ENCODE measurements around the gene OR1N1. TPM values are rescaled to one million over a fixed set of nuclear protein-coding genes. Genes with fewer than 3 reads are reported as not detected.

The OR1N1 gene
- total and polyA plus RNA-seq, 12 donors, result not detected

DNA sequence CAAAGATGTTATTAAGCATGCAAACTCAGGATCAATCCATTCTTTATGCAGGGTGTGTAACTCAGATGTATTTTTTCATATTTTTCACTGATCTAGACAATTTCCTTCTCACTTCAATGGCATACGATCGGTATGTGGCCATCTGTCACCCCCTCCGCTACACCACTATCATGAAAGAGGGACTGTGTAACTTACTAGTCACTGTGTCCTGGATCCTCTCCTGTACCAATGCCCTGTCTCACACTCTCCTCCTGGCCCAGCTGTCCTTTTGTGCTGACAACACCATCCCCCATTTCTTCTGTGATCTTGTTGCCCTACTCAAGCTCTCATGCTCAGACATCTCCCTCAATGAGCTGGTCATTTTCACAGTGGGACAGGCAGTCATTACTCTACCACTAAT lies 7.7 kb downstream of the OR1N1 start:
- DNase-seq, result no peak
- Histone ChIP-seq H3K36me3 (no peaks in the 10 kb centered on the region), H3K4me1 (no peaks in the 10 kb centered on the region), H3K27ac (no peak overlapping the region), H3K27me3 (peaks cover 0 to 45% (median 9%) of the 10 kb centered on the region in 7 donors), H3K4me3 (no peak overlapping the region), H3K9me3 (no peaks in the 10 kb centered on the region)
- WGBS, 2 donors, result 88% methylated on average over 3 of the region's 3 CpGs
- no peak for ATAC-seq
- intact Hi-C loops (cut with DNase I), result no loop called here
- TF ChIP-seq, protein P1, sequence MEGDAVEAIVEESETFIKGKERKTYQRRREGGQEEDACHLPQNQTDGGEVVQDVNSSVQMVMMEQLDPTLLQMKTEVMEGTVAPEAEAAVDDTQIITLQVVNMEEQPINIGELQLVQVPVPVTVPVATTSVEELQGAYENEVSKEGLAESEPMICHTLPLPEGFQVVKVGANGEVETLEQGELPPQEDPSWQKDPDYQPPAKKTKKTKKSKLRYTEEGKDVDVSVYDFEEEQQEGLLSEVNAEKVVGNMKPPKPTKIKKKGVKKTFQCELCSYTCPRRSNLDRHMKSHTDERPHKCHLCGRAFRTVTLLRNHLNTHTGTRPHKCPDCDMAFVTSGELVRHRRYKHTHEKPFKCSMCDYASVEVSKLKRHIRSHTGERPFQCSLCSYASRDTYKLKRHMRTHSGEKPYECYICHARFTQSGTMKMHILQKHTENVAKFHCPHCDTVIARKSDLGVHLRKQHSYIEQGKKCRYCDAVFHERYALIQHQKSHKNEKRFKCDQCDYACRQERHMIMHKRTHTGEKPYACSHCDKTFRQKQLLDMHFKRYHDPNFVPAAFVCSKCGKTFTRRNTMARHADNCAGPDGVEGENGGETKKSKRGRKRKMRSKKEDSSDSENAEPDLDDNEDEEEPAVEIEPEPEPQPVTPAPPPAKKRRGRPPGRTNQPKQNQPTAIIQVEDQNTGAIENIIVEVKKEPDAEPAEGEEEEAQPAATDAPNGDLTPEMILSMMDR (IDR thresholded peaks at IDR 0.05), result no peak

DNA sequence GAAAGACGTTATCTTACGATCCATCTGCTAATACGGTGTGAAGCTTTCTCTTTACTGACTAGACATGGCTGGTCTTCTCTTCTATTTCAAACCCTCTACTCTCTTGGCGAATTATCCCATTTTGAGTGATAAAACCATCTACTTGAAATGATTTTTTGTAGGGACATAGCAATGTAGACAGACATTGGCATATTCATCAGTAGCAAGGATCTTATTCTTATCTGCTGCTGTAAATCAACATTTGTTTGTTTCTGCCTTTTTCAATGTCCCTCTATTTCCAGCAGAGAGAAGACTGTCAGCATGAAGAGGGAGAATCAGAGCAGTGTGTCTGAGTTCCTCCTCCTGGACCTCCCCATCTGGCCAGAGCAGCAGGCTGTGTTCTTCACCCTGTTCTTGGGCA lies 8.3 kb downstream of the OR1N1 start, which contains the start of gene OR1J4:
OR1J4 (plus strand) TSS at position 301 of the 400 bp plus-strand sequence; CDS start at position 301, 0 bp downstream.
- H3K27me3 ChIP-seq, result peaks cover 0 to 45% (median 9%) of the 10 kb centered on the region in 7 donors
- DNase-seq, result no peak
- TF ChIP-seq, protein P1 (IDR thresholded peaks at IDR 0.05), result no peak
- H3K4me3 ChIP-seq, result no peak within 1 kb of the TSS
- no peak within 1 kb of the TSS for H3K27ac ChIP-seq
- no peaks in the 10 kb centered on the region for H3K4me1 ChIP-seq
- ATAC-seq, result no peak
- no peaks in the 10 kb centered on the region for H3K9me3 ChIP-seq
- WGBS, 2 donors, result 77% methylated on average over 4 of the region's 4 CpGs
- intact Hi-C loops (cut with DNase I), result no loop called here
- no peaks in the 10 kb centered on the region for H3K36me3 ChIP-seq

DNA sequence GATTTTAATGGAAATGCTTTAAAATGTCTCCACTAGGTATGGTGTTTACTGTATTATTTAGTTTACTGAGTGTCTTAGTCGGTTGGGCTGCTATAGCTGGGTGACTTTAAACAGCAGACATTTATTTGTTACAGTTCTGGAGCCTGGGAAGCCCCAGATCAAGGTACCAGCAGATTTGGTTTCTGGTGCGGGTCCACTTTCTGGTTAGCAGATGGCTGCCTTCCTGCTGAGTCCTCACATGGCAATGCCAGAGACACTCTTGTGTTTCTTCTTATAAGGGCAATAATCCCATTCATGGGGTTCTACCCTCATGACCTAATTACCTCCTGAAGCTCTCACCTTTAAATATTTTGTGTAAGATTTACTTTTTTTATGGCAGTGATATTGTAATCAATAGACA lies 8.9 kb downstream of the OR1N1 start:
- WGBS, 2 donors, result 53 to 63% methylated on average over 2 of the region's 2 CpGs
- TF ChIP-seq, protein P1 (IDR thresholded peaks at IDR 0.05), result no peak

DNA sequence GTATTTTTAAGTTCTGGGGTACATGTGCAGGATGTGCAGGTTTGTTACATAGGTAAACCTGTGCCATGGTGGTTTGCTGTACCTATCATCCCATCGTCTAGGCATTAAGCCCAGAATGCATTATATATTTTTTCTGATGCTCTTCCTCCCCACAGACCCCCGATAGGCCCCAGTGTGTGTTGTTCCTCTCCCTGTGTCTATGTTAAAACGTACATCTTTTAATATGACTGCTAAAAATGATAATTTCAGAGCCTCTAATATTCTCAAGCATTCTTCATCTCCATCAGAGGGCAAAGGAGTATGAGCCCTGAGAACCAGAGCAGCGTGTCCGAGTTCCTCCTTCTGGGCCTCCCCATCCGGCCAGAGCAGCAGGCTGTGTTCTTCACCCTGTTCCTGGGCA lies 16.6 kb downstream of the OR1N1 start, which contains the start of gene OR1J2:
OR1J2 (plus strand) TSS at position 301 of the 400 bp plus-strand sequence; CDS start at position 301, 0 bp downstream.
- Histone ChIP-seq H3K27ac (no peak within 1 kb of the TSS), H3K9me3 (peaks cover 0 to 3% (median 0%) of the 10 kb centered on the region in 11 donors), H3K36me3 (no peaks in the 10 kb centered on the region), H3K4me1 (no peaks in the 10 kb centered on the region), H3K27me3 (peaks cover 0 to 15% (median 0%) of the 10 kb centered on the region in 7 donors), H3K4me3 (no peak within 1 kb of the TSS)
- WGBS, 2 donors, result 77 to 78% methylated on average over 6 of the region's 6 CpGs
- intact Hi-C loops (cut with DNase I), result no loop called here
- DNase-seq, result no peak
- TF ChIP-seq, protein P1 (IDR thresholded peaks at IDR 0.05), result no peak
- ATAC-seq, result no peak

More for the DNA sequence above, 8.9 kb downstream of the OR1N1 start:
- ATAC-seq (no peak), DNase-seq (no peak)
- no peak overlapping the region for H3K4me3 ChIP-seq
- no peaks in the 10 kb centered on the region for H3K4me1 ChIP-seq
- H3K9me3 ChIP-seq, result no peaks in the 10 kb centered on the region
- H3K27ac ChIP-seq, result no peak overlapping the region
- intact Hi-C loops (cut with DNase I), result no loop called here
- no peaks in the 10 kb centered on the region for H3K36me3 ChIP-seq
- peaks cover 0 to 40% (median 8%) of the 10 kb centered on the region in 7 donors for H3K27me3 ChIP-seq

All from heart right ventricle (tissue), 16 donors.